Measurements from ENCODE around the gene FOXN3.
"Not testable (repeated sequence)": the region's sequence is repeated elsewhere in the genome, so short reads cannot be mapped to it uniquely, and the experiment has no call there.

FOXN3 gene

GRCh38 chr14:89217891-89218290, 199.1 kb downstream of the FOXN3 start:
- DNase-seq = no peak

GRCh38 chr14:89215531-89215930, 201.5 kb downstream of the FOXN3 start:
- no peak for DNase-seq

GRCh38 chr14:89215114-89215513, 201.9 kb downstream of the FOXN3 start:
- no peak for DNase-seq

GRCh38 chr14:89214221-89214965, 202.6 kb downstream of the FOXN3 start:
- no peak for DNase-seq

- DNase-seq = no peak
These were observed 204.4 kb downstream of the FOXN3 start for GRCh38 chr14:89212386-89213235.

GRCh38 chr14:89209558-89209957, 207.5 kb downstream of the FOXN3 start:
- DNase-seq = no peak

GRCh38 chr14:89207925-89208328, 209.1 kb downstream of the FOXN3 start:
- no peak for DNase-seq

- no peak for DNase-seq
These were observed 210.5 kb downstream of the FOXN3 start for GRCh38 chr14:89206389-89207031.

GRCh38 chr14:89205137-89205740, 211.8 kb downstream of the FOXN3 start:
- DNase-seq = no peak

- no peak for DNase-seq
These were observed 214.4 kb downstream of the FOXN3 start for GRCh38 chr14:89202413-89203190.

GRCh38 chr14:89201645-89202044, 215.4 kb downstream of the FOXN3 start:
- DNase-seq = no peak

GRCh38 chr14:89199357-89199756, 217.7 kb downstream of the FOXN3 start:
- not testable (repeated sequence) for DNase-seq

- DNase-seq = no peak
These were observed 218.3 kb downstream of the FOXN3 start for GRCh38 chr14:89198544-89199329.

- DNase-seq = no peak
These were observed 219.4 kb downstream of the FOXN3 start for GRCh38 chr14:89197623-89198022.

- no peak for DNase-seq
These were observed 220.5 kb downstream of the FOXN3 start for GRCh38 chr14:89196545-89196944.

GRCh38 chr14:89194376-89194775, 222.7 kb downstream of the FOXN3 start:
- no peak for DNase-seq

- no peak for DNase-seq
These were observed 226.1 kb downstream of the FOXN3 start for GRCh38 chr14:89190765-89191513.

- DNase-seq = no peak
These were observed 228.5 kb downstream of the FOXN3 start for GRCh38 chr14:89188492-89188891.

- DNase-seq = no peak
These were observed 229.5 kb downstream of the FOXN3 start for GRCh38 chr14:89187501-89187900.

- no peak for DNase-seq
These were observed 230.1 kb downstream of the FOXN3 start for GRCh38 chr14:89186856-89187376.
